CD4-positive, alpha-beta T cell treated with Interleukin-6 for 4 hours (primary cell): Measurements from ENCODE around the gene NLGN3.

ENCODE experiments used
- DNase-seq: peaks from one replicate; pipeline ENCODE4 v3.0.0-alpha.2; 2020; ENCODE audit warnings: mixed read lengths

Gene NLGN3

GRCh38 chrX:71216485-71216884 is 71.8 kb downstream of the NLGN3 start:
- DNase-seq = no peak

GRCh38 chrX:71217298-71217697 is 72.7 kb downstream of the NLGN3 start:
- DNase-seq = no peak
